HepG2 (cell line): Measurements from ENCODE around the gene TNRC18. TPM values are rescaled to one million over a fixed set of nuclear protein-coding genes. Genes with fewer than 3 reads are reported as not detected.

ENCODE experiments used
- BCL6 ChIP-seq: IDR thresholded peaks from 2 replicates; pipeline ENCODE4 v1.6.1; 2016; ENCODE audit warnings: missing genetic modification reagents, missing compliant biosample characterization
- ERF ChIP-seq: IDR thresholded peaks from 2 replicates; pipeline ENCODE4 v1.6.1; 2018; ENCODE audit warnings: missing biosample characterization, missing genetic modification reagents
- GLI4 ChIP-seq: sonication (generic); formaldehyde crosslinking; IDR thresholded peaks from 2 replicates; pipeline ENCODE4 v1.5.1; 2020; ENCODE audit warnings: missing genetic modification reagents, mild to moderate bottlenecking, moderate library complexity, borderline replicate concordance
- HIVEP1 ChIP-seq: sonication (generic); formaldehyde crosslinking; IDR thresholded peaks from 2 replicates; pipeline ENCODE4 v1.4.0; 2020; ENCODE audit warnings: mild to moderate bottlenecking, missing genetic modification reagents
- HNF4G ChIP-seq, 2 experiments: sonication (generic) in 1 of 2; formaldehyde crosslinking in 1 of 2; IDR thresholded peaks; 2 replicates each; pipeline versions ENCODE4 v1.4.0 to v1.6.1; 2011 to 2020; ENCODE audit warnings: borderline replicate concordance in 2 of 2, low read depth in 2 of 2, mild to moderate bottlenecking in 2 of 2, low read length in 1 of 2, missing genetic modification reagents in 1 of 2, moderate library complexity in 1 of 2
- KDM2A ChIP-seq: sonication (generic); formaldehyde crosslinking; IDR thresholded peaks from 2 replicates; pipeline ENCODE4 v1.4.0; 2020; ENCODE audit warnings: low read depth, missing genetic modification reagents, borderline replicate concordance
- LCORL ChIP-seq, 2 experiments: fragments of 450-650 bp in 1 of 2; sonication (generic) in 1 of 2; formaldehyde crosslinking in 1 of 2; IDR thresholded peaks; 2 replicates each; pipeline versions ENCODE4 v1.5.0 to v1.6.1; 2017 to 2020; ENCODE audit warnings: antibody characterized with exemption in 1 of 2, missing genetic modification reagents in 1 of 2
- THAP11 ChIP-seq: IDR thresholded peaks from 2 replicates; pipeline ENCODE4 v1.6.1; 2016; ENCODE audit warnings: missing biosample characterization, missing genetic modification reagents
- ZMYM2 ChIP-seq: sonication (generic); formaldehyde crosslinking; IDR thresholded peaks from 2 replicates; pipeline ENCODE4 v1.8.0; 2022; ENCODE audit warnings: mild to moderate bottlenecking, missing genetic modification reagents
- ZNF263 ChIP-seq: sonication (generic); formaldehyde crosslinking; IDR thresholded peaks from 2 replicates; pipeline ENCODE4 v1.4.0; 2020; ENCODE audit warnings: missing genetic modification reagents
- ZNF350 ChIP-seq: sonication (generic); formaldehyde crosslinking; IDR thresholded peaks from 2 replicates; pipeline ENCODE4 v1.4.0; 2020; ENCODE audit warnings: mild to moderate bottlenecking, low read depth, missing genetic modification reagents, borderline replicate concordance
- ZNF556 ChIP-seq: sonication (generic); formaldehyde crosslinking; IDR thresholded peaks from 2 replicates; pipeline ENCODE4 v1.4.0; 2020; ENCODE audit warnings: mild to moderate bottlenecking, missing genetic modification reagents, borderline replicate concordance
- ZNF607 ChIP-seq: sonication (generic); formaldehyde crosslinking; IDR thresholded peaks from 2 replicates; pipeline ENCODE4 v1.5.1; 2020; ENCODE audit warnings: missing genetic modification reagents, mild to moderate bottlenecking, borderline replicate concordance
- ZNF616 ChIP-seq: sonication (generic); formaldehyde crosslinking; IDR thresholded peaks from 2 replicates; pipeline ENCODE4 v1.5.0; 2020; ENCODE audit warnings: low read depth, mild to moderate bottlenecking, missing genetic modification reagents
- ZNF746 ChIP-seq: sonication (generic); formaldehyde crosslinking; IDR thresholded peaks from 2 replicates; pipeline ENCODE4 v1.8.0; 2022; ENCODE audit warnings: mild to moderate bottlenecking, missing genetic modification reagents
- polyA plus RNA-seq, 8 experiments: library from polyadenylated mRNA; depleted of rRNA in 3 of 8; stranded (reverse) in 7 of 8; unstranded in 1 of 8; fragments of >200 nt; fragmentation: Illumina TruSeq in 4 of 8; extraction: Trizol in 4 of 8; gene quantifications; 2 replicates each; pipeline versions ENCODE4 v1.2.1 to v1.2.3, GENCODE V29; 2011 to 2016; ENCODE audit warnings: low read depth in 4 of 8, missing spikeins in 1 of 8, mixed read lengths in 1 of 8; ENCODE audit not compliant: insufficient read depth in 1 of 8
- total RNA-seq, 5 experiments: library from RNA; depleted of rRNA; stranded (reverse); fragments of >200 nt; fragmentation: Illumina TruSeq; extraction: Trizol; gene quantifications; 2 replicates each; pipeline ENCODE4 v1.2.3, GENCODE V29; 2016; ENCODE audit warnings: low read depth in 1 of 5
- TF ChIP-seq, protein P1 (sequence below): sonication (generic); formaldehyde crosslinking; IDR thresholded peaks from 2 replicates; pipeline ENCODE4 v1.5.0; 2020; ENCODE audit warnings: mild to moderate bottlenecking, missing genetic modification reagents, moderate library complexity
- TF ChIP-seq, protein P2 (sequence below): sonication (generic); formaldehyde crosslinking; IDR thresholded peaks from 2 replicates; pipeline ENCODE4 v1.5.0; 2020; ENCODE audit warnings: mild to moderate bottlenecking, missing genetic modification reagents, borderline replicate concordance
- TF ChIP-seq, protein P3 (sequence below): sonication (generic); formaldehyde crosslinking; IDR thresholded peaks from 2 replicates; pipeline ENCODE4 v1.5.0; 2020; ENCODE audit warnings: mild to moderate bottlenecking, low read depth, missing genetic modification reagents, borderline replicate concordance
- TF ChIP-seq, protein P4 (sequence below): sonication (generic); formaldehyde crosslinking; IDR thresholded peaks from 2 replicates; pipeline ENCODE4 v1.4.0; 2020; ENCODE audit warnings: missing genetic modification reagents
- TF ChIP-seq, protein P5 (sequence below): IDR thresholded peaks from 2 replicates; pipeline ENCODE4 v1.6.1; 2018; ENCODE audit warnings: missing genetic modification reagents, mild to moderate bottlenecking, missing compliant biosample characterization

The TNRC18 gene
- total and polyA plus RNA-seq, 2 of the 13 experiments (the other 11 are each of a cell fraction or from before 2014, with no cell fraction given) = 11.7 to 17.4 TPM

DNA sequence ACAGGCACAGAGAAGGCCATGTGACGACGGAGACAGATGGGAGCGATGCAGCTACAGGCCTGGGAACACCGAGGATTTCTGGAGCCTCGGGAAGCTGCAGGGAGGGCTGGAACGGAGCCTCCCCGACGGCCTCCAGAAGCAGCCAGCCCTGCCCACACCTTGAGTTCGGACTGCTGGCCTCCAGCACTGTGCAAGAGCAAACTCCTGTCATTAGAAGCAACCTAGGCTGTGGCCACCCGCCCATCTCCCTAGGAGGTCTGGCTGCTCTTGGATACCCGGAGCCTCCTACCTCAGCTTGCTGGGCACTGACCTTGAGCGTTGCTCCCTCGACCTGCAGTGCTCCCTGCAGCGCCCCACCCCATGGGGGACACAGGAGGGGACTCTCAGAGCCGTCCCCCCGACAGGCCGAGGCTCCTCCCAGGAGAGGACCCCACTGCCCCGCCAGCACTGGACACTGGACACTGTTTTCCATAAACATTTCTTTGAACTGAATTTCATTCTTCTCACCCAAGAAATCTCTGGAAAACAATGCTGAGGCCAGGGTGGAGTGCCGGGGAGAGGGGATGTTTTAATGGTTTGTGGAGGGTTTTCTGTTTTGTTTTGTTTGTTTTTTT is 22.5 kb upstream of the TNRC18 start (continued):
- TF ChIP-seq, protein P1, sequence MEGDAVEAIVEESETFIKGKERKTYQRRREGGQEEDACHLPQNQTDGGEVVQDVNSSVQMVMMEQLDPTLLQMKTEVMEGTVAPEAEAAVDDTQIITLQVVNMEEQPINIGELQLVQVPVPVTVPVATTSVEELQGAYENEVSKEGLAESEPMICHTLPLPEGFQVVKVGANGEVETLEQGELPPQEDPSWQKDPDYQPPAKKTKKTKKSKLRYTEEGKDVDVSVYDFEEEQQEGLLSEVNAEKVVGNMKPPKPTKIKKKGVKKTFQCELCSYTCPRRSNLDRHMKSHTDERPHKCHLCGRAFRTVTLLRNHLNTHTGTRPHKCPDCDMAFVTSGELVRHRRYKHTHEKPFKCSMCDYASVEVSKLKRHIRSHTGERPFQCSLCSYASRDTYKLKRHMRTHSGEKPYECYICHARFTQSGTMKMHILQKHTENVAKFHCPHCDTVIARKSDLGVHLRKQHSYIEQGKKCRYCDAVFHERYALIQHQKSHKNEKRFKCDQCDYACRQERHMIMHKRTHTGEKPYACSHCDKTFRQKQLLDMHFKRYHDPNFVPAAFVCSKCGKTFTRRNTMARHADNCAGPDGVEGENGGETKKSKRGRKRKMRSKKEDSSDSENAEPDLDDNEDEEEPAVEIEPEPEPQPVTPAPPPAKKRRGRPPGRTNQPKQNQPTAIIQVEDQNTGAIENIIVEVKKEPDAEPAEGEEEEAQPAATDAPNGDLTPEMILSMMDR (CRISPR knock-in tag) = peak; percentile 46; the same call in 1 of the 2 replicates
- TF ChIP-seq ZNF616 (no peak), ZNF263 (CRISPR knock-in tag) (peak; percentile 100), ZNF556 (CRISPR knock-in tag) (no peak), ZNF350 (CRISPR knock-in tag) (peak; percentile 86), GLI4 (CRISPR knock-in tag) (no peak), THAP11 (CRISPR knock-in tag) (0 out of 2 replicates have a peak, but pooled peaks have one; percentile 27), BCL6 (CRISPR knock-in tag) (peak; percentile 38), HNF4G (IDR thresholded peaks at IDR 0.05; ENCODE audit: borderline replicate concordance, low read depth, low read length) (no peak), HNF4G (CRISPR knock-in tag; IDR thresholded peaks at IDR 0.05; ENCODE audit: borderline replicate concordance, low read depth) (0 out of 2 replicates have a peak, but pooled peaks have one; percentile 41), ZNF607 (CRISPR knock-in tag) (0 out of 2 replicates have a peak, but pooled peaks have one; percentile 38), ZNF746 (peak; percentile 71; the same call in 1 of the 2 replicates), ZMYM2 (CRISPR knock-in tag) (0 out of 2 replicates have a peak, but pooled peaks have one; percentile 49), ERF (0 out of 2 replicates have a peak, but pooled peaks have one; percentile 45), LCORL (IDR thresholded peaks at IDR 0.05) (no peak), LCORL (CRISPR knock-in tag; IDR thresholded peaks at IDR 0.05) (peak; percentile 69), KDM2A (CRISPR knock-in tag) (peak; percentile 90), HIVEP1 (CRISPR knock-in tag) (peak; percentile 46)
- TF ChIP-seq, protein P2, sequence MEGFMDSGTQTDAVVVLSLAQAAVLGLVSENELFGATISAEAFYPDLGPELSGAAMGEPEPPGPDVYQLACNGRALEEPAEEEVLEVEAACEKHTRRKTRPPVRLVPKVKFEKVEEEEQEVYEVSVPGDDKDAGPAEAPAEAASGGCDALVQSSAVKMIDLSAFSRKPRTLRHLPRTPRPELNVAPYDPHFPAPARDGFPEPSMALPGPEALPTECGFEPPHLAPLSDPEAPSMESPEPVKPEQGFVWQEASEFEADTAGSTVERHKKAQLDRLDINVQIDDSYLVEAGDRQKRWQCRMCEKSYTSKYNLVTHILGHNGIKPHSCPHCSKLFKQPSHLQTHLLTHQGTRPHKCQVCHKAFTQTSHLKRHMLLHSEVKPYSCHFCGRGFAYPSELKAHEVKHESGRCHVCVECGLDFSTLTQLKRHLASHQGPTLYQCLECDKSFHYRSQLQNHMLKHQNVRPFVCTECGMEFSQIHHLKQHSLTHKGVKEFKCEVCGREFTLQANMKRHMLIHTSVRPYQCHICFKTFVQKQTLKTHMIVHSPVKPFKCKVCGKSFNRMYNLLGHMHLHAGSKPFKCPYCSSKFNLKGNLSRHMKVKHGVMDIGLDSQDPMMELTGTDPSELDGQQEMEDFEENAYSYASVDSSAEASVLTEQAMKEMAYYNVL = peak; percentile 47; the same call in 1 of the 2 replicates
- TF ChIP-seq, protein P3, sequence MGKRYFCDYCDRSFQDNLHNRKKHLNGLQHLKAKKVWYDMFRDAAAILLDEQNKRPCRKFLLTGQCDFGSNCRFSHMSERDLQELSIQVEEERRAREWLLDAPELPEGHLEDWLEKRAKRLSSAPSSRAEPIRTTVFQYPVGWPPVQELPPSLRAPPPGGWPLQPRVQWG (CRISPR knock-in tag) = no peak
- TF ChIP-seq, protein P4, sequence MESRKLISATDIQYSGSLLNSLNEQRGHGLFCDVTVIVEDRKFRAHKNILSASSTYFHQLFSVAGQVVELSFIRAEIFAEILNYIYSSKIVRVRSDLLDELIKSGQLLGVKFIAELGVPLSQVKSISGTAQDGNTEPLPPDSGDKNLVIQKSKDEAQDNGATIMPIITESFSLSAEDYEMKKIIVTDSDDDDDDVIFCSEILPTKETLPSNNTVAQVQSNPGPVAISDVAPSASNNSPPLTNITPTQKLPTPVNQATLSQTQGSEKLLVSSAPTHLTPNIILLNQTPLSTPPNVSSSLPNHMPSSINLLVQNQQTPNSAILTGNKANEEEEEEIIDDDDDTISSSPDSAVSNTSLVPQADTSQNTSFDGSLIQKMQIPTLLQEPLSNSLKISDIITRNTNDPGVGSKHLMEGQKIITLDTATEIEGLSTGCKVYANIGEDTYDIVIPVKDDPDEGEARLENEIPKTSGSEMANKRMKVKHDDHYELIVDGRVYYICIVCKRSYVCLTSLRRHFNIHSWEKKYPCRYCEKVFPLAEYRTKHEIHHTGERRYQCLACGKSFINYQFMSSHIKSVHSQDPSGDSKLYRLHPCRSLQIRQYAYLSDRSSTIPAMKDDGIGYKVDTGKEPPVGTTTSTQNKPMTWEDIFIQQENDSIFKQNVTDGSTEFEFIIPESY = no peak
- TF ChIP-seq, protein P5, sequence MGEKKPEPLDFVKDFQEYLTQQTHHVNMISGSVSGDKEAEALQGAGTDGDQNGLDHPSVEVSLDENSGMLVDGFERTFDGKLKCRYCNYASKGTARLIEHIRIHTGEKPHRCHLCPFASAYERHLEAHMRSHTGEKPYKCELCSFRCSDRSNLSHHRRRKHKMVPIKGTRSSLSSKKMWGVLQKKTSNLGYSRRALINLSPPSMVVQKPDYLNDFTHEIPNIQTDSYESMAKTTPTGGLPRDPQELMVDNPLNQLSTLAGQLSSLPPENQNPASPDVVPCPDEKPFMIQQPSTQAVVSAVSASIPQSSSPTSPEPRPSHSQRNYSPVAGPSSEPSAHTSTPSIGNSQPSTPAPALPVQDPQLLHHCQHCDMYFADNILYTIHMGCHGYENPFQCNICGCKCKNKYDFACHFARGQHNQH (CRISPR knock-in tag) = peak; percentile 43; the same call in 1 of the 2 replicates
